Fibroblast of peridontal ligament (primary cell): Measurements from ENCODE around the gene AIG1.

Experiments
- DNase-seq: peaks from one replicate; pipeline ENCODE4 v3.0.0-alpha.2; 2010; ENCODE audit errors: extremely low read depth

Gene AIG1

DNA sequence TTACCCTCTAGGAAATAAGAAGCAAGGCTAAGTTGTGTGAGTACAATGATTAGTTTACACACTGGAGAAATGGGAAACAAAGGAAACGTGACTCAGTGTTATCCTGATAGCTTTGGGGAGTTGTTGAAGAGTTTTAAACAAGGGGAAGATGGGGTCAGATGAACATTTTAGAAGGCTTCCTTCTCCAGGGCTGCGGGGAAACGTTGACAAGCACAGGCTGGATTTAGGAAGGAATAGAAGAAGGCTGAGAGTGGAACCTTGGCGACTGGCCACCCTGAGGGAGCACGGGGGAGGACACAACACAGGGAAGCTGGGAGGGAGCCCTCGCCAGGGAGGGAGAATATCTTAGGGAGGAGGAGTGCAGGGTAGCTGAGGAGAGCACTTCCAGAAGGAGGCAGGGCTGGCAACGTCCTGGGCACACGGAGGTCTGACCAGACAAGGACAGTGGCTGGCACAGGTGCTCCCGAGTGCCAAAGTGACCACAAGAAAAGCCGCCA, 134.7 kb downstream of the AIG1 start:
- DNase-seq, result no peak

DNA sequence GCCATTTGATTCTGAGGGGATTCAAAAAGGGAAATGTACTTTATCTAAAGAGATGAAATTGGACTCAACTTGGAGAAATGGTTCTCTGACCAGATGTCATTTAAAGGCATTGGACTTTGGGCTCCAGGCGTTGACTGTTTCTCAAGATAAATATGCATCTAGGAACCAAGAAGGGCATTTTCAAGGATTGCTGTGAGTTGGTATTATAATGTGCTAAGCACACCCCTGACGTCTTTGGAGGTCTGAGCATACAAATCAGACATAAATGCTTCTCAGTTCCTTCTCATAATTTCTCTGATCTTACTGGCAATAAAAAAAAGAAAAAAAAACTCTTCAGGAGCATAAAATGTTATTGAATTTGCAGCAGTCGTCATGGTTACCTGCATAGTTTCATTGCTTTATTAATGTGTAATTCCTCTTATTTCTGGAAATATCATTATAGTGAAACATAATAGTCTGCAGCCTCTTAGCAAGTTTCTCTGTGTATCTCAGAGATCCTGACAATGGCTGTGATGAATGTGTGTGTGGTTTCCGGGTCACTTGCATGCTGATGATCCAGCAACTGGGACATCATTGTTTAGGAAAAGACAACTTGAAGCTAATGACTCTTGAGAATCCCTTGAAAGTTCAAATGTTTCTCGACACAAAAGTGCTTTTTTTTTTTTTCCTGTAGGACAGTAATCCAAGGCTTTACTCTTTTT, 136.0 kb downstream of the AIG1 start:
- DNase-seq, result peak; percentile 46

DNA sequence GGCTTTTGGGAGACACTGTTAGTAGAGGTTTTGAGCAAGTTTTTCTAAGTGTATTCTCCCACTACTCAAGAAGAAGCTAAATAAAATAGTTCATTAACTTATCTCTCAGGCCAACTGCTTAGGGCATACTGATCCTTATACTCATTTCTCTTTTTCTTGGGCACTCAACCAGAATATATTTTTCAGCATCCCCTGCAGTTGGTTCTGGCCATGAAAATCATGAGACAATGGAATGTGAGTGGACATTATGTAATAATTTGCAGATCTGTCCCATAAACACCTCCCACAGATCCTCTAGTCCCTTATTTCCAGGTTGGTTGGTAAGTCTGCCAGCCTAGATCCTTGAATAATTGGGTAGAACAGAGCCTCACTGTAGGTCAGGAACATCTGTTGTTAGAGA, 136.7 kb downstream of the AIG1 start:
- DNase-seq, result peak; percentile 37

DNA sequence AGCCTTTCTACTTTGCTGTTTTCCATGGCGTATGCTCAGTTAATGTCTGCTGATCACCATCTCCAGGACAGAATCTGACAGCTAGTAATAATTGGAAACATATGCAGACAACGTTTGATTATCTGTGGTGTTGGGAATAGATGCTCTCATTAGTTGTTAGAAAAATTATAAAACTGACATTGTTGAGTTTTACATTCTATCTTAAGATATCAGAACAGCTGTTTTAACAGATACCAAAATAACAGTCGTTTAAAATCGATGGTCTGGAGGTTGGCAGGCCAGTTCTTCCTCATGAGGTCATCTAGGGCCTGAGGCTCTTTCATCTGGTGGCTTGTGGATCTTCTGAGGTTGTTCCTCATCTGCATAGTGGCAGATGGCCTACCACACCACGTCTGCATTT, 137.6 kb downstream of the AIG1 start:
- DNase-seq, result no peak

DNA sequence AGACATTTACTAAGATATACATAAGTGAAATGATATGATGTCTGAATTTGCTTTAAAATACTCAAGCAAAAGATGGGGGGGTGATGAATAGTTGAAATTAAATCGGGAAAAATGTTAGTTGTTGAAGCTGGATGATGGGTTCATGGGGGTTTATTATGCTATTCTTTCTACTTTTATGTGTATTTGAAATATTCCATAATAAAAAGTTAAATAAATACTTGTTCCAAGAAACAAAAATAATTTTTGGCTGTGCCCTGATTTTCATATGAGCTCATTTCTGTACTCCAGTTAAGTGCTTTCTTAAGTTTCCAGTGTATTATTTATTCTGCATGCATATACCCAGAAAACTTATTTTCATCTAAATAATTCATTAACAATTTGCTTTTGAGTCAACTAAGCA, 138.6 kb downstream of the AIG1 start:
- DNase-seq, result no peak

DNA sequence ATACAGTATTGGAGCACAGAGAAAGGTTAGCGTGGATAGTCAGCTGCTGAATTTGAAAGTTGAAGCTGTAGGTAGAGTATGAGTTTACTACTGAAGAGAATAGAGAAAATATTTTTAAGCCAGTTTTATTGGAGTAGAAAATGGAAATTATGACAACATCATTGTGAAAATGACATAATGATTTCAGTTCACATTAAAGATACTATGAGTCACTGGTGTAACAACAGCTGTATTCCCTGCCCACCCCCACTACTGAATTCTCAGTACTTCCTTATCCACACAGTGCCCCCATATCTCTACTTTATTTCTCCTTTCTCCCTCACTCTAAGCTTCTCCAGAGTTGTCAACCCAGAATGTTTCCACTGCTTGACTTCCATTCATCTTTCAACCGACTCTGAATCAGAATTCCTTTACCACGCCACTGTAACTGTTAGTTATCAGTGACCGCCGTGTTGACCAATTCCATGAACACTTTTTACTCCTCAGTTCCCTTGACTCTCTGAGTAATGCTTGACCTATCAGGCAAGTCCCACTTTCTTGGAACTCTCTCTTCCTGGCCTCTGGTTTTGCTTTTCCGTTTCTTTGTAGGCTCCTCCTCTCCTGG, 139.6 kb downstream of the AIG1 start:
- DNase-seq, result no peak

DNA sequence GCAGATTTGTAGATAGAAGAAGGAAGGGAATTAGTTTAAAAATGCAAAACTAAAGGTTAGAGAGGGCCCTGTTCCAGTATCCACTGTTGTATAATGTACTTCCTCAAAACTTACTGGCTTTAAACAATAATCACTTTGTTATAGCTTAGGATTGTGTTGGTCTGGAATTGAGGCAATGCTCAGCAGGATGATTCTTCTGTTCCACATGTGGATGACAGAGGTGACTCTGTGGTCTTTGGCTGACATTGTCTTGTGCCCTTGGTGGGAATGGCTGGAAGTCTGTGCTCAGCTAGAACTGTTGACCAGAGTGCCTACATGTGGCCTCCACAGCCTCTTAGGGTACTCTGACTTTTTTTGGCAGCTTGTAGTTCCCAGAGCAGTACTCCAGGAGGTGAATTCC, 143.4 kb downstream of the AIG1 start:
- DNase-seq, result no peak

DNA sequence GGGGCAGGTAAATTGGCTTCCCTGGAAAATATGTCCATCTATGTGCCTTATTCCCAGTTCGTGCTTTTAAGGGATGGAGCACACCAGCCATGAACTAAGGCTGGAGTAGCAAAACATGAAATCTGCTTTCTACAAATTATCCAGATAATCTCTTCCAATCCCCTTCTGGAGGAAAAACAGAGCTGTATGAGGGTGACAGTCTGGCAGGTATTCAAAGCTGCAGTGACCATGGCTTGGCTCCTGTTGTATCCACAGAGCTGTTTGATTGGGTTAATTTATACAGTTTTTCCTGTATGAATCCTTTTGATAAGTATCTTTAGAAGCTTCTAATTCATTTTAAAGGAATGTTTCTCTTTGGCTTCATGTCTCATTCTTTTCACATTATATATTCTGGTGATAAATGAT, 144.4 kb downstream of the AIG1 start:
- DNase-seq, result no peak

DNA sequence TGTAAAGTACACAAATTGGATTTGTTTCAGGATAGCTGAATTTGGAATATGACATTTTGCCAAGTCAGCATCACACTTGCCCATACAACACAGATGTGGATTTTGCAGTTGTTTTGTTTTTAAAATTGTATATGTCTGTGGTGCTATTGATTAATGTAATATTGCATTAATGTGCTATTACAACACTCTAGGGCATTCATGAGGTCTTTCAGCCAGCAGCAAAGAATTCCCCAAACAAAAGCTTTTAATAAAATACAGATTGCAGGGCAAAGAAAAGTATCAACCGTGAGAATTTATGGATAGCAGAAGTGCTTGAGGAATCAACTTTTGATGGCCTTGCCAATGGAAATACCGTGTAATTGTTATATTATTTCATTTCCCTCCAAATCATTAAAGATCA, 144.9 kb downstream of the AIG1 start:
- no peak for DNase-seq

DNA sequence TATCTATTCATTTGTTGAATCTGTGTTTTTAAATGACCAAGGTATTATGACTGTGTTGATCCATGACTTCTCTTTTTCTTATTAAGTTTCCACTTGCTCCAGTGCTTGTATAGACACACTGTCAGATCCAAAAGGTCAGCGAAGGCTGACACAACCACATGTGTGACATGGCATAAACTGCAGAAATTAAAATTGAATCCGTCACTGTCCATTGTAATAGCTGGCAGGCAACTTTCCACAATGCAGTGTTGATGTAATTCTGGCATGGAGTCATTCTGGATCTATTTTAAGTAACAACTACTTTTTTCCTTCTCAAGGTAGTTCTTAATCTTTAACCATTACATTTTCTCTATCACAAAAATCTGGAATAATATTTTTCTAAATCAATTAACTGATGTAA, 145.3 kb downstream of the AIG1 start:
- DNase-seq, result peak; percentile 32

DNA sequence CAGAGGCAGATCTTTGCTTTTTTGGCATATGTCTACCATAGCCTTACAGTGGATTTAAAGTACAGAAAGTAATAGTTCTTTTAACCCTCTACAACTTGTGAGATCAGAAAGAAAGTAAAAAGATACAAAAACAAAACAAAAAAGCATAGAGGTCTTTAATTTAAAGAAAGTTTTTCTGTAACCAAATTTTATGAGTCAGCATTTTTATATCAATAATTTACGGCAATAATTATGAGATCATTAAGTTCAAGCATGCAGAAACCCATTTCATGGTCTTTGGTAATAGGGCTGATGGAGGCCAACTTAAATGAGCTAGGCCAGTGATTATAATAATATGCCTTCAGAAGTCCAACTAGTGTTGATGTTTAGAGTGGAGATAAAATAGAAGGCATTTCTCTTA, 145.9 kb downstream of the AIG1 start:
- DNase-seq, result no peak

DNA sequence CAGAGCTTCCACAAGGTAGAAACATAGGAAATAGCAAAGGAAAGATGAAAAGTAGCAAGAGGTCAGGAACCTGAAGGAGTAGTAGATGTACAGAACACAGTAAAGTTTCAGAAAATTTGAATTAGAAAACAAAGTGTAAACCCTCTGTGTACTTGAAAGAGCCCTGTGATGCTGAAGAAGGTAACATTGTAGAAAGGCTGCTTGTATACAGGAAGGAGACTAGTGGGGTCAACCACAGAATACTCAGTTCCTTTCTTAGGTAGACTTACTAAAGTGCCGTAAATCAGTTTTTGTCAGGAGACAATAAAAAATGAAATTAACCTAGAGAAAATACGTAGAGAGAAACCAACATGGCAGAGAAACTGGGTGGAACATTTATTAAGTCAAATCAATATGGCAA, 149.7 kb downstream of the AIG1 start:
- no peak for DNase-seq

DNA sequence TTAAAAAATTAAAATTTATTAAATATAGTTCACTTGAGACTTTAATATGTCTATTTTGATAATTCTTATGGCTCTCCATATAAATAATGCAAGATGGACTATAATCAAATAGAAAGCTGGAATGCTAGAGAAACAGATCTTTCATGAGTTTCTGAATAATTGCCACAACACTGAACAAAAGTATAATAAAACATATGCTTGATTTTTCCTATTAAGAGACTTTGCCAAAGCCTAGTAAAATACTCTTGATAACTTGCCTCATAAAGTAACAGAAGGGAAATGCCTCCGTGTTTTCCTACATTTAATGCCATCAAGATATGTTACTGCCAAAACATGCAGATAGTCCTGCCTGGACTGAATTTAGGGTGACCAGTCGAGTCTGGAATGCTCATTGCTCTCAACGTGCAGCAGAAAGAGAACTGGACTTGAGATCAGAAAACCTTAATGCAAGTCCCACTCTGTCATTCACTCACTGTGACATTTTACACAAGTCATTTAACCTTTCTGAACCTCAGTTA, 153.2 kb downstream of the AIG1 start:
- no peak for DNase-seq

DNA sequence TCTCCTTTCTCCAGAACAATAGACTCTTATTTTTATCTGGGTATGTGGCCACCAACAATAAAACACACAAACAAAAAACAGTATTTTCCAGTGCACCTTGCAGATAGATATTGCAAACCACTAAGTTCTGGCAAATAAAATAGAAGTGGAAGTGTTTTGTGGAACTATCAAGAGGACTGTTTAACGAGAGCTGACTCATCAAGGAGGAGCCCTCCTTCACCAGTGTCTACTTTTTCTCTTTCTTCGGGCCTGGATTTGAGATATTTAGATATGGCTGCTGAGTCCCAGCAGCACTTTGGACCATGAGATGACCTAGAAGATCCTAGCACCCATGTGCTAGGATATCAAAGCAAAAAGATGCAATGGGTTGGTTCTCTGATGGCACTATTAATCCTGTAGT, 154.7 kb downstream of the AIG1 start:
- DNase-seq, result no peak

DNA sequence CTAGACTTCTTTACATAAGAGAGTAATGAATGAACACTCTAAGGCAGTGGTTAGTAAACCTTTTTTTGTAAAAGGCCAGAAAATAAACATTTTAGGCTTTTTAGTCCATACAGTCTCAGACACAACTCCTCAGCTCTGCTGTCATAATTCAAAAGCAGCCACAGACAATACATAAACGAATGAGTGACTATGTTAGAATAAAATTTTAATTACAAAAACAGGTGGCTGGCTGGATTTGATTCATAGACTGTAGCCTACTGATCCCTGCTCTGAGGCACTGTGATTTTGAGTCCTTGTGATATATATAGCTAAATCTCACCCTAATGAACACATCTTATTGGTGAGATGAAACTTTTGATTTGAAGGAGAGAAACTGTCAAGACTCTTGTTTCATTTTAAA, 155.1 kb downstream of the AIG1 start:
- DNase-seq, result no peak

DNA sequence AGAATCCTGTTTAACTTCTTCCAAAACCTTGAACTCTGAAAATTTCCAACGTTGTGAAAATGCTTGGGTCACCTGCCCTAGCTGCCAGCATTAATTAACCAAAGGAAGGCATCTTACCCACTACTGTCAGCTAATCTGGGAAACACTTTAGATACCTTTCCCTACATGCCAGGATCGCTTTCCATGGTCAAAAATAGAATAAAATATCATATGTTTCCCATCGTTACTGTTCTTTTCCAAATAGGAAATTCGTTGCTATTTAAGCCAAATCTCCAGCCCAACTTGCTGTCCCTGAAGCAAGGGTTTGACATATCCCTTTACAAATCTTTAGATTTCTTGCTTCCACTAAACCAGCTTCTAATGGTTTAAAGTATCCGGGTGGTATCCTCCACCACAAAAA, 157.5 kb downstream of the AIG1 start:
- DNase-seq, result no peak

DNA sequence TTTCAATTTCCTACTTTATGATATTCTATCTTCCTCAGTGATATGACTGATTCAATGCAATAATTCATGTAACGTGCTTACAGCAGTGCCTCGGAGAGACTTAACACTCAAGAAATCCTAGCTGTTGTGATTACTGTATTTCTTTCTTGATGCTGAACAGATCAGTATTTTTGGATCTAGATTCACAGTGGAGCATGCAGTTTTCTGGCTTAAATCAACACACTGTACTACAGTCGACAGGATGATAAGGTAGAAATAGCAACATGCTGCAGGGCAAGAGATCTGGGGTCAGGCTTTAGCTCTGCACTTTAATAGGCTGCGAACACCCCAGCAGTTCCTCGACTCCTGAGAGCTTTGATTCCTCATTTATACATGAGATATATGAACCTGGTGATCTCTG, 161.0 kb downstream of the AIG1 start:
- DNase-seq, result no peak

DNA sequence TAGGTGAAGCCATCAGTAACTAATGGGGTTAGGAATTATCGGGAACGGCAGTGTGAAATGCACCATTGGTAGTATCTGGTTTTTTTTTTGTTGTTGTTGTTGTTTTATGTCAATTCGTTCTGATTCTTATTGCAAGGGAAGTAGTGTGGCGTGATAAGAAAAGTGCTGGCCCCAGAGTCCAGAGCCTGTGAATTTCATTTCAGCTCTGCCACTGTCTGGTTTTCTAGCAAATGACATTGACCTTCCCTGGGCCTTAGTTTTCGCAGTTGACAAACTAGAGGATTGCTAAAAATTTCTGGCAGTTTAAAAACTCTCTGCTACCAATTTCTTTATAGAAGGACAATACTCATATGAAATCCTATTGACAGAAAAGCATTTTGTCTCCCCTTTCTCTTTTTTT, 161.6 kb downstream of the AIG1 start:
- no peak for DNase-seq

DNA sequence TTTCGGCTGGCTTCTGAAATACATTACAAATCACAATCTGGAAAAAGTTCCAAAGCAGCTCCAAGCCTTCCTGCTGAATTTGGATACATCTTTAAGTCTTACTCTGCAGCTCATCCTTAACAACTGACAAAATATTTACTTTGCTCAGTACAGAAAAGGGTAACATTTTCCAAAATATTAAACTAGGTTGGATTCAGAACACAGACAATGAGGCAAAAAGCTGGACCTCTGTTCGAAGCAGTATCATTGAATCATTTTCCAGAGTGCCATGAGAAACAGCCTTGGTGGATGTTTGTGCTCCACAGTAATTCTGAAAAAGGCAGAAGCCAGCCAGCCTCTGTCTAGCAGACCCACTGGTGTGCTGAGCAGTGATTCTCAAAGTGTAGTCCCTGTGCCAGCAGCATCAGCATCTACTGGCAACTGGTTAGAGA, 162.1 kb downstream of the AIG1 start:
- peak; percentile 23 for DNase-seq

DNA sequence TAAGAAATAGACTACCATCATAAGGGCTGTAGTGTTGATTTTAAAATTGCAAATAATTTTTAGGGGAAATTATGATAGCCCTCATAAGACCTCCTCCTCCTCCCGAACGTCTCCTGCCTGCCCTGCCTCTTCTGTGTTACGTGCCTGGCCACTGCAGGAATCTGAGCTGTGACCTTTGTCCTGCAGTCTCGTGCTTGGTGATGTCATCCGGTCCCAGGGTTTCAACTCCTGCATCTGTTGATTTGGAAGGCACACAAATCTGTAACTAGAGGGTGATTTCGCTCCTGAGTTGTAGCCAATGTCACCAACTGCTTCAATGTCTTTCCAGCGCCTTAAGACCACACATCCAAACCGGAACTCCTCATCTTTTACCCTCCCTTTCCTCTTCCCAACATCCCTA, 163.2 kb downstream of the AIG1 start:
- no peak for DNase-seq

DNA sequence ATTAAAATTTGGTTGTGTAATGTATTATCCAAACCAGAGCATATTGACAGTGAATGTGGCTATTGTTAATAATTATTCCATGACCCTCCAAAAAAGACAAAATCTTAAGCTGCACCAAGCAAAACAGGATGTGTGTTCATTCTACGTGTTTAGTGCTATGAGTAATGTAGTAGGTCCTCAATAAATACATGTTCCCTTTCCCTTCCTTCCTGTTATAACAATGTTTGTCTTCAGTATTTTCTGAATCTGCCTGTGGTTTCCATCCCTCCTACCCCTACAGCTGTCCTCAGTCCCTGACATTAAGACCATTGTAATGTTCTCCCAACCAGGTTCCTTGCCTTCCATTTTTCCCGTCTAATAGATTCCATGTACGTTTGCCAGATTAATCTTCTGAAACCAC, 163.8 kb downstream of the AIG1 start:
- DNase-seq, result no peak

DNA sequence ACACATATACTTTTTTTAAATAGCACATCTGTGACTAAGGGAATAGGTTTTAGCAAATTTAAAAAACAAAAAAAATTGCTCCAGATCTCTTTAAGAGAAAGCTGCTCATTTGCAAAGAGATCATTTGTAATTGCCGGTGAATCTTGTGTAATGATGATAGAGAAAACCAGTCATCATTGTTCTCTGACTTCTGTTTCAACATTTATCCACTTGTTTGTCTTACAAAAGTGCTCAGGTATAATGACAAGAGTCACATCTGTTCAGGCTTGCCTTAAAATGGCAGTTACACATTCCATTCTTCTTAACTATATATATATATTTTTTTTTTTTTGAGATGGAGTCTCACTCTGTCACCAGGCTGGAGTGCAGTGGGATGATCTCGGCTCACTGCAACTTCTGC, 165.2 kb downstream of the AIG1 start:
- DNase-seq, result no peak

DNA sequence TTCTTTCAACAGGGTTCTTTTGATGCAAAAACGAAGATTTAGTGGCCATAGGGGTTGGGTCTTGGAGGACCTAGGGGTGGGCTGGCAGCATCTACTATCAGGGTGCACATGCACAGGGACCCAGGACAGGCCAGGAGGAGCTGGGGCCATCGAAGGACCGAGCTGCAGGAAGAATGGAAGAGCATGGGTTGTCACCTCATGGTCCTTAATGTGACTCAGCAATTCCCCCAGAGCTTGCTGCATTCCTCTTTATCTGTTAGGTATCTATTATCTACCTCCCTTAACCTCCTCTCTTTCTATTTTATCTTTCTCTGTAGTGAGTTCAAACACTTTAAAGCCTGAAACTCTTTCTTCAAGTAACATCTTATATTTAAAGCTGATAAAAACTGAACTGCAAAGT, 167.0 kb downstream of the AIG1 start:
- no peak for DNase-seq

DNA sequence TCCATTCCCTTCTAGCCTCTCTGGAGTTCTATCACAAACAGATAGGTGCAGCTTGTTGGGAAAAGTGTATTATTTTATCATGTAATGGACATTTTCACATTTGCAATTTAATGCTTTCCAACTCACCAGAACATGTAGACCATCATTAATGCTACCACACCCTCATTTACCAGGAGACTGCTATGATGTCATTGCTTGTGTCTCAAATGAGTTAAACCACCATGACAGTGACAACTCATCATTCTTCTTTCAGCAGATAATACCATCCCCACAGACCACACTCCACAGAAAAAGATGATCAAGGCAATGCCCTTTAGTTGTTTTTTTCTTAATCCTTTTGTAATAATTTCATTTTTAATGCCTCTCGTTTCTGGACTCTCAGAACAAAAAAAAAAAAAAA, 168.7 kb downstream of the AIG1 start:
- DNase-seq, result no peak
